Iris pigment epithelial cell (primary cell): Measurements from ENCODE around the gene SGMS2.
"Not testable (repeated sequence)": the region's sequence is repeated elsewhere in the genome, so short reads cannot be mapped to it uniquely, and the experiment has no call there.

ENCODE experiments used
- DNase-seq: peaks from one replicate; pipeline ENCODE4 v3.0.0-alpha.2; 2011; ENCODE audit warnings: low read depth

SGMS2 gene

DNA sequence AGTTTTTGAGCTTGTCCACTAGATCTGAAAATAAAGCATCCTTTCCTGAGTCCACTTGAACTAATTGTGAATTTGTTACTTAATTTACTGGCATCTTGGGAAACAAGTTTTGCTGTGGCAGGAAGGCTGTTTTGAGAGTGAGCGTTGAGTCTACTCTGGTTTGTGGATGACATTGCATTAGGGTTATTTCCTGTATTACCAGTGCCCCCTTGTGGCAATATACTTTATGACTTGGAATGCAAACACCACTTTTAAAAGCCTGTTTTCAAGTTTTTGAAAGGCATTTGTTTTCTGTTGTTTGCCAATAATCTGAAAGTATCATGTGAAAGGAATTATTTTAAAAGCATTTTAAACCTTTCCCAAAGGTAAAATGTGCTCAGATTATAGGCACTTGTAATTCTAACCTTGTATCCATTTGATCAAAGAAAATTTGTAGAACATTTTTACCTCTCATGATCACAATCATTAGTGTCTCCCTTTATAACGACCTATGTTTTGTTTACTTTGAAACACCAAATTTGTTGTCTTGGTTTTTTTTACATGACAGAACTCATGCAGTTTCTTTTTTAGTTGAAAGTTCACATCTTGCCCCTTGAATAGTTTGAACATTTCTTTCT lies 88.7 kb downstream of the SGMS2 start:
- peak; percentile 73 for DNase-seq

DNA sequence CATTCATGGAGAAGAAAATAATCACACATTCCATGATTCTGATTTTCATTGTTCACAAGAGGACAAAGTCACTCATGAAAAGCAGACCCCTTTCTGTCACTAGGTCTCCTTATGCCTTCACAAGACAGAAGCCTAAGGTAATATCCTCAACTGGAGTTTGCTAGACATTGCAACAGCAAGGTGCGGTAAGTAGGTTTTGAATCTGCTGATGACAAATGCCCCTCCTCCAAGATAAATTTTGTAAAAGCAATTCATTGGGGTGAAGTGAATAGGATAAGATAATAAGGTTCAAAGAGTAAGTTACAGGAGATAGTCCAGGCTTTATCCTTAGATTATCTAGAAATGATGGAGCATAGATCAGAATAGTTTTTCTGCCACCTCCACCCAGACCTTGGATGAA lies 90.5 kb downstream of the SGMS2 start:
- no peak for DNase-seq

DNA sequence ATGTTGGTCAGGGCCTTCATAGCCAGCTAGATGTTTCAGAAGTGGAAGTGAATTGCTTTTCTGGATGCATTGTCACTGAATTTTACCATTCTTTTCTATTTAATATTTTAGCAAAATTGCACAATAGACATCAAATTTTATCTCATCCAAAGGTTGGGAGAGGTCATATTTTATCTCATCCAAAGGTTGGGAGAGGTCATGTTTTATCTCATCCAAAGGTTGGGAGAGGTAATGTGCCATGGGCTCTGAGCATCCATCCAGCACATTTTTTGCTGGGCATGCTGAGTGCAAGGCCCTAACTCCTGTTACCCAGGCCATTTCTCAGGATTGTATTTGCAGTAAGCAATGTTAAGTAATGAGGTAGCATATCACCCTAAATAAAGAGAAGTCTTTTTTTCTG lies 91.9 kb downstream of the SGMS2 start:
- DNase-seq, result no peak

DNA sequence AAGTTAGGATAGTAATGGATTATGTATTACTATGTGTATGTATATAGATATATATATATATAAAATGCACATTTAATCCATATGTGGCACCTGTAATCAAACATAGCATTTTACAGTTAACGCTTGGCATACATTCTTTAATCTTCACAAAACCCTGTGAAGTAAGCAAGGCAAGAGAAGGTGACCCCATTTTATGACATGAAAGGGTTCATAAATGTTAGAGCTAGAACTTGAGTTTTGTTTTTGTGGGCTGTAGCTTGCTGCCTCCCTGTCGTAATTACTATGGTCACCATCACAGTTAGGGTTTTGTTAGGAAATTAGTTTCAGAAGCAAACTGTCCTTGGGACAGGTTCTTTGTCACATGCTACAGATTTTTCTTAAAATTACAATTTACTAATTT lies 92.8 kb downstream of the SGMS2 start:
- DNase-seq, result no peak

DNA sequence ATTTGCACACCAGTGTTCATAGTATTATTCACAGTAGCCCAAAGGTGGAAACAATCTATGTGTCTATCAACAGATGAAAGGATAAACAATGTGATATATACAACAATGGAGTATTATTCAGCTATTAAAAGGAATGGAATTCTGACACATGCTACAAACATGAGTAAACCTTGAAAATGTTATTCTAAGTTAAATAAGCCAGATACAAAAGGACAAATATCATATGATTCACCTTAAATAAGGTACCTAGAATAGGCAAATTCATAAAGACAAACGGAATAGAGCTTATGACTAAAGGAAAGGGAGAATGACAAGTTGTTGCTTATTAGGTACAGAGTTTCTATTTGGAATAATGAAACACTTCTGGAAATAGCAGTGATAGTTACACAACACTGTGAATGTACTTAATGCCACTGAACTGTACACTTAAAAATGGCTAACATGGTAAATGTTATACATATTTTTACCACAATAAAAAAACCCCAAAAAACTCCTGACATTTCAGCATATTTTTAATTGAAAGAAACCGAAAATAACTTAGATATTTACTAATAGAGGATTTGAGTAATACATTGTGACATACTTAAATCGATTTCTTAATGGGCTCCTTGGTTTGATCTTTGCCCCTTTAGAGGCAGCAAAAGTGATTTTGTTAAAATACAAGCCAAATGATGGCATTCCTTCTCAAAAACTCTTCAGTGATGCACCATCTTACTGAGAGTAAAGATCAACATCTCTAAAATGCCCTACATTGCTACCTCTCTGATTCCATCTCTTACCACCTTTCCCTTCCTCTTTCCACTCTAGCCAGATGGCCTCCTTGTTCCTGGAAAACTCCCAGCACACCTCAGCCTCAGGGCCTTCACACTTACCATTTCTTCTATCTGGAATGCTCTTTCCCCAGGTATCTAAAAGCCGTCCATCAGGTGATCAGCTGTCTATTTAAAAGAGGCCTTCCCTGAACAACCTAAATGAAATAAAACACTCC lies 98.0 kb downstream of the SGMS2 start:
- no peak for DNase-seq

DNA sequence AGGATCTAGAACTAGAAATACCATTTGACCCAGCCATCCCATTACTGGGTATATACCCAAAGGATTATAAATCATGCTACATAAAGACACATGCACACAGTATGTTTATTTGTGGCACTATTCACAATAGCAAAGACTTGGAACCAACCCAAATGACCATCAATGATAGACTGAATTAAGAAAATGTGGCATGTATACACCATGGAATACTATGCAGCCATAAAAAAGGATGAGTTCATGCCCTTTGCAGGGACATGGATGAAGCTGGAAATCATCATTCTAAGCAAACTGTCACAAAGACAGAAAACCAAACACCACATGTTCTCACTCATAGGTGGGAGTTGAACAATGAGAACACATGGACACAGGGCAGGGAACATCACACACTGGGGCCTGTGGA lies 101.0 kb downstream of the SGMS2 start:
- DNase-seq, result not testable (repeated sequence)

DNA sequence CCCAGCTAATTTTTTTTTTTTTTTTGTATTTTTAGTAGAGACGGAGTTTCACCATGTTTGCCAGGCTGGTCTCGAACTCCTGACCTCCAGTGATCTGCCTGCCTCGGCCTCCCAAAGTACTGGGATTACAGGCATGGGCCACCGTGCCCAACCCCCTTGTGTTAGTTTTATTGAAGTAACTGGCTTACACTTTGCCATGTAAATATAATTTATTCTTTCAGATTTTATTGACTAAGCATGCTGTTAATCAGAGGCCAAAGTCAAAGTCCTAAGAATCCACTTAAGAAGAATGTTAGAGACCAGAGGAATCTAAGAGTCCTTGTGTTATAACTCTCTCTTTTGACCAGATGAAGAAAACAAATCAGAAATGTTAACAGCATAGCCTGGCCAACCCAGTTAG lies 102.1 kb downstream of the SGMS2 start:
- DNase-seq, result not testable (repeated sequence)

DNA sequence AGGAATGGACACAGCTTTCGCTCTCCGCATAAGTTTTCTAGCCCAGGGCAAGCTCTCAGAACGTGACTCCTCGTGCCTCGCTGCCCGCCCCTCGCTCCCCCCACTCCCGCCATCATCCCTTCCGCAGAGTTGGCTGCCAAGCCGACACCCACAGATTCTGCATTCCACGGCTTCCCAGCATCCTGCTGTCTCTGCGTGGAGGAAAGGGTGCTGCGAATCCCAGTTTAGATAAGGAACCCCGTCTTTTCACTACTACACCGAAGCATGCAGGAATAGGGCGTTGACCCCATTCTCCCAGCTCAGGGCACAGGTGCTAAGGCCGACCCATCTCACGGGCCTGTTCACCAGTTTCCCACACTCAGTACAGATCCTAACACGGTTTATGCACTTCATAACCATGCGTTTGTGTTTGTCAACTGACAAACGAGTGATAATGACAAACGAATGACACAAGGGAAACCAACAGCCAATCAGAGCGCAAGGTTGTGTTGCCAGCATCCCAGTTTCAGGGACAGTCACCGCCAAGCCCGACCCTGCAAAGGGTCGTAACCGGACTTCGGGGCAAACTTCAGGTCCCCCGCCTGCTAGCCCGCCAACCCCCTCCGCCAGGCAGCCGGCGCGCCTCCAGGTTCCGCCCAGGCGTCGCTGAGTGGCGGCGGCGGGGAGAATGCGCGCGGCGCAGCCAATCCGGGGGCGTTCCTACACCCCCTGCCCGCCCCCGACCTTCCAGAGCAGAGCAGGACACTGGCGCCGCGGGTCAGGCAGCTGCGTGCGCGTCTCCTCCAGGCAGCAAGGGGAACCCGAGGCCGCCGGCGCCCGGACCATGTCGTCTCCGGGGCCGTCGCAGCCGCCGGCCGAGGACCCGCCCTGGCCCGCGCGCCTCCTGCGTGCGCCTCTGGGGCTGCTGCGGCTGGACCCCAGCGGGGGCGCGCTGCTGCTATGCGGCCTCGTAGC lies 106.4 kb downstream of the SGMS2 start, which contains the start of gene CYP2U1:
TSS of gene CYP2U1 (plus strand) at position 729 of the 954 bp plus-strand sequence. CDS start at position 824, 95 bp downstream.
- DNase-seq, result peak; percentile 75

DNA sequence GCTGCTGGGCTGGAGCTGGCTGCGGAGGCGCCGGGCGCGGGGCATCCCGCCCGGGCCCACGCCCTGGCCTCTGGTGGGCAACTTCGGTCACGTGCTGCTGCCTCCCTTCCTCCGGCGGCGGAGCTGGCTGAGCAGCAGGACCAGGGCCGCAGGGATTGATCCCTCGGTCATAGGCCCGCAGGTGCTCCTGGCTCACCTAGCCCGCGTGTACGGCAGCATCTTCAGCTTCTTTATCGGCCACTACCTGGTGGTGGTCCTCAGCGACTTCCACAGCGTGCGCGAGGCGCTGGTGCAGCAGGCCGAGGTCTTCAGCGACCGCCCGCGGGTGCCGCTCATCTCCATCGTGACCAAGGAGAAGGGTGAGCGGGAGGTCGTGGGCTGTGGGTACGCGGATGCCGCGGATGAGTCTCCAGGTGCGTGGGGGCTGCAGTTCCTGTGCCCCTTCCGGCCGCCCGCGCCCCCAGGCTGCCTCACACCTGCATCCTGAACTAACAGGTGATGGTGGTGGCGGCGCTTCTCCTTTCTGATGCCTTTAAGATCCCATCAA lies 107.1 kb downstream of the SGMS2 start:
- DNase-seq, result no peak

DNA sequence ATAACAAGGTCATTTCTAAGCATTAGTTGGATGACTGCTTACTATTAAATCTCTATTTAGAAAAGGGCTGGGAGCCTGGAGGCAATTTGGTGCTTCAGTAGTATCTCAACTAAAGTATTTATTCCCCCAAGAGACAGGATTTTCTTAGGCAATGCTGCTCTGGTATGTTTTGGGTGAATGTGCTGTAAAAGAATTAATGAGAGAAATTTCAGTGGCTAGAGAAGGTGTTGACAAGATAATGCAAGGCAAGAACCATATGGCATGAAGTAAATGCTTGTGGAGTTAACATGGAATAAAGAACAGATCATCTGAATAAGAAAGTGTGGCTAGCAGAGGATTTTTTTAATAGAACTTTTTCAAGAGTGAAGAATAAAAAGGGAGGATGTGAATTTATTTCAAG lies 110.5 kb downstream of the SGMS2 start:
- no peak for DNase-seq

DNA sequence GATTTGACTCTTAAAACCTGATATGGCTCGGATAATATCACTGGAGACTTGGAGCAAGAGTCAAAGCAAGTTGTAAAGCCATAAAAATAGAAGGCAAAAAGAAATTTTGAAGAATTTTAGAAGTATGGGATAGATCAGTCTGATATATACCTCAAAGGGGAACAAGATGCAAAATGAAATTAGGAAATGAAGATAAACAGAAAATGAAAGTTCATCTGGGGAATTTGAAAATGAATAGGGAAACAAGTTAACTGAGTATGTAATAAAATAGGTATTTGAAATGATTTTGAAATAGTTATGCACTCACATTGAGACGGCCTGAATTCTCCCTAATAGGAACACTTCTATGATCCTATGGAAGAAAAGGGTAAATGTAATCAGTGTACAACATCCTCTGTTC lies 112.3 kb downstream of the SGMS2 start:
- DNase-seq, result no peak

DNA sequence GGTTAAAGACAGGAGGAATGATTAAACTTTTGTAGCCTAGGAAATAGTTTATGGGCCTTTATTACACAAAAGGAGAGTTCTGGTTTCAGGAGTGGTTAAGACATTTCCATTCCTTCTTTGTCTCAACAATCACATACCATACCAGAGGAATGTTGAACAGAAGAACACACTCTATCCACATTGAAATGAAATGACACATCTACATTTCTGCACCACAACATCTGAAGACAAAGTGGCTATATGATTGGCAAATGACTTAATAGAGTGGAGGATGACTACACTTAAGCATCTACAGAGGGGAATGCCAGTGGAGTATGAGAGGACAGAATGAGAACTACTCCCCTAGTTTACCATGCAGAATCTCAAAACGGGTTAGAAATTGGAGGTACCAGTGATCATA lies 114.6 kb downstream of the SGMS2 start:
- DNase-seq, result peak; percentile 57

DNA sequence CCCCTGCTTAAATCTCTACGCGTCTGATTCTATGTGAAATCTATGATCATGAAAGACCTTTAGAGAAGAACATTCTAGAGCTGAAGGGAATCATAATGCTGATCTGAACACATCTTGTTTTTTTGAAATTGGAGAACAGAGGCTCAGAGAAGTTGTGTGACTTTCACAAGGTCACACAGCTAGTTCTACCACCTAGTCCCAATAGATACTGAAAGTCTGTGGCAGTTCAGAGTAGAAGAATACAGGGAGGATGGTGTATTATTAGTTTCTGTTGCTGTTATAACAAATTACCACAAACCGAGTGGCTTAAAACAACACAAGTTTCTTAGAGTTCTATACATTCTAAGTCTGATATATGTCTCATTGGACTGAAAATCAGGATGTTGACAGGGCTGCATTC lies 121.1 kb downstream of the SGMS2 start:
- DNase-seq, result no peak

DNA sequence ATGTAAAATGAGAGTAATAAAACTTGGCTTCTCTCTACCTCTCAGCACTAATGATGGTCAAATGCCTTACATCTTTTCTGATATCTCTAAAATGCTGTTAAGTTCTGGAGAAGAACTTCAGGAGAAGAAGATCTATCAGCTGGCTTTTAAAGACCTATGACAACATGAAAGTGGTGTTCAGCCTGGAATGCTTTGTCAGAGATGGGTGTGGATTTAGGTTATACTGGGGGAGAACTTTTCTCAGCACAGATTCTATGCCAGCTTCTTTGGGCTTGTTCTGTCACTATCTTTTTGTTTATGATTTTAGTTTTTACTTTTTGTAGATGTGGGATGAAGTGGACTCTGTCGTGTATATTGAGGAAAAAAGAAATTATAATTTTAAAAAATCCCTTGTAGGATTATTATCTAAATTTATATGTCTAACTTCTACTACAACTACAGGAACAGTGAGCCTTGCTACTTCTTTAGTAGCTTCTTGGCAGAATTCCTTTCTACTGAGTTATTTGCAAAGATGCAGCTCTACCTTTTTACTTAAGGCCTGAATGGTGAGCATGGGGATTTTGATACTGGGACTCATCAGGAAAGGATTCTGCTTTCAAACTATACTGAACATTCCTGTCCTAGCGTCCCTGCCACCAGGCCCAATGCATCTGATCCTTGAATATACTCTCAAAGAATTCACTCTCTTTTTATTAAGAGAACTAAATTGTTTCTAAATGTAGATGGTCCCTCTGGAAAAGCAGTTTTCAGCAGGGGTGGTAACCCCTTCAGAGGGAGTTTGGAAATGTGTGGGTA lies 126.2 kb downstream of the SGMS2 start:
- DNase-seq, result peak; percentile 14

DNA sequence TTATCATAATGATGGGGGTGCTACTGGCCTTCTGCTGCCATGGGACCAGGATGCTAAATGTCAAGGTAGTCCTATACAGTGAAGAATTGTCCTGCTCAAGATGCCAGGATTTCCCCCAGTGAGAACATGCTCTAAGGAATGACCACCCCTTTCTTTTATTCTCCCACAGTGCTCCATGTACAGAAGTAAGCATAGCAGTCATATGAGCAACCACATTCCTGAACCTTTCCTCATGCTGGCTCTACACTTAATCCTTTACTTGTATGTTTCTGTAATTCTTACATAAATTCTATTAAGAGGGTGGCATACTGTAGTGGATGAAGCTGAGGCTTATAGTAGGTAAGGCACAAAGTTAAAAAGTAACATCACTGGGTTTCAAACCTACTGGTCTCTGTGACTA lies 126.8 kb downstream of the SGMS2 start:
- peak; percentile 92 for DNase-seq

DNA sequence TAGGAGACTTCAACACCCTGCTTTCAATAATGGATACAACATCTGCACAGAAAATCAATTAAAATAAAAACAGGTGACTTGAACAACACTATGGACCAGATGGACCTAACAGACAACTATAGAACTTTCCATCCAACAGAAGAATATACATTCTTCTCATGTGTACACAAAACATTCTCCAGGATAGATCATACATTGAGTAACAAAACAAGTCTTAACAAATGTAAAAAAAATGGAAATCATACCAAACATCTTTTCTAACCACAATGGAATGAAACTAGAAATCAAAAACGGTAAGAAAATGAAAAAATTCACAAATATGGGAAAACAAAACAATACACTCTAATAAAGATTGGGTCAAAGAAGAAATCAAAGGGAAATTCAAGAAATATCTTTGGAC lies 131.3 kb downstream of the SGMS2 start:
- peak; percentile 14 for DNase-seq
